GM21619 (cell line): Measurements from ENCODE around the gene POLD4.

Source experiments
- ATAC-seq: cut with Tn5 transposase; IDR thresholded peaks from one replicate; pipeline ENCODE4 v1.9.1; 2021; ENCODE audit not compliant: unreplicated experiment

The POLD4 gene

GRCh38 chr11:67371911-67372320, 18.6 kb upstream of the POLD4 start:
- ATAC-seq: no peak

- no peak for ATAC-seq
Measured at GRCh38 chr11:67371189-67371910, 18.0 kb upstream of the POLD4 start.

- no peak for ATAC-seq
Measured at GRCh38 chr11:67370351-67371076, 17.2 kb upstream of the POLD4 start.

- no peak for ATAC-seq
Measured at GRCh38 chr11:67369801-67370284, 16.5 kb upstream of the POLD4 start.

GRCh38 chr11:67369275-67369674, 15.9 kb upstream of the POLD4 start:
- ATAC-seq: no peak

GRCh38 chr11:67368621-67369020, 15.3 kb upstream of the POLD4 start:
- no peak for ATAC-seq

- ATAC-seq: no peak
Measured at GRCh38 chr11:67367761-67368227, 14.4 kb upstream of the POLD4 start.

- no peak for ATAC-seq
Measured at GRCh38 chr11:67366961-67367760, 13.8 kb upstream of the POLD4 start.

- ATAC-seq: no peak
Measured at GRCh38 chr11:67366546-67366945, 13.2 kb upstream of the POLD4 start.

GRCh38 chr11:67365736-67366444, 12.5 kb upstream of the POLD4 start:
- no peak for ATAC-seq

- ATAC-seq: no peak
Measured at GRCh38 chr11:67364783-67365722, 11.7 kb upstream of the POLD4 start.

GRCh38 chr11:67364169-67364568, 10.8 kb upstream of the POLD4 start:
- ATAC-seq: no peak

GRCh38 chr11:67357831-67358670, 4.7 kb upstream of the POLD4 start:
- no peak for ATAC-seq

- ATAC-seq: no peak
Measured at GRCh38 chr11:67356864-67357561, 3.7 kb upstream of the POLD4 start.

GRCh38 chr11:67356387-67356863, 3.1 kb upstream of the POLD4 start:
- no peak for ATAC-seq

- ATAC-seq: no peak
Measured at GRCh38 chr11:67355794-67356386, 2.5 kb upstream of the POLD4 start.

- ATAC-seq: no peak
Measured at GRCh38 chr11:67355023-67355793, 1.9 kb upstream of the POLD4 start.
